Skeletal muscle tissue (tissue), 4 donors: ENCODE data around the gene MANEAL. TPM values are rescaled to one million over a fixed set of nuclear protein-coding genes. Genes with fewer than 3 reads are reported as not detected.

Source experiments
- H3K27ac ChIP-seq: one replicate; pipeline ENCODE4 v1.7.0; 2013; ENCODE audit warnings: mild to moderate bottlenecking, low read depth, low read length, inconsistent platforms
- H3K27me3 ChIP-seq, 3 donors: one replicate each; pipeline ENCODE4 v1.7.0; 2013; ENCODE audit warnings: low read length in 3 of 3; ENCODE audit not compliant: control insufficient read depth in 3 of 3, insufficient read depth in 3 of 3
- H3K36me3 ChIP-seq, 3 donors: one replicate each; pipeline ENCODE4 v1.7.0; 2013; ENCODE audit warnings: low read length in 3 of 3; ENCODE audit not compliant: control insufficient read depth in 3 of 3, insufficient read depth in 3 of 3
- H3K4me1 ChIP-seq, 3 donors: one replicate each; pipeline ENCODE4 v1.7.0; 2013; ENCODE audit warnings: low read length in 3 of 3, mild to moderate bottlenecking in 3 of 3; ENCODE audit not compliant: control insufficient read depth in 3 of 3, insufficient read depth in 3 of 3
- H3K4me3 ChIP-seq, 3 donors: one replicate each; pipeline ENCODE4 v1.7.0; 2013; ENCODE audit warnings: low read length in 3 of 3
- H3K9ac ChIP-seq, 3 donors: one replicate each; pipeline ENCODE4 v1.7.0; 2013; ENCODE audit warnings: low read length in 3 of 3, mild to moderate bottlenecking in 3 of 3, moderate library complexity in 2 of 3, low read depth in 1 of 3
- H3K9me3 ChIP-seq, 3 donors: one replicate each; pipeline ENCODE4 v1.7.0; 2013; ENCODE audit warnings: low read length in 3 of 3; ENCODE audit not compliant: control insufficient read depth in 3 of 3
- total RNA-seq: library from RNA; depleted of rRNA; stranded (reverse); fragments of >200 nt; gene quantifications from one replicate; pipeline ENCODE4 v1.2.3, GENCODE V29; 2014
- donor health status: Osteomylitis.

Gene MANEAL
- 2.1 TPM for total RNA-seq

DNA sequence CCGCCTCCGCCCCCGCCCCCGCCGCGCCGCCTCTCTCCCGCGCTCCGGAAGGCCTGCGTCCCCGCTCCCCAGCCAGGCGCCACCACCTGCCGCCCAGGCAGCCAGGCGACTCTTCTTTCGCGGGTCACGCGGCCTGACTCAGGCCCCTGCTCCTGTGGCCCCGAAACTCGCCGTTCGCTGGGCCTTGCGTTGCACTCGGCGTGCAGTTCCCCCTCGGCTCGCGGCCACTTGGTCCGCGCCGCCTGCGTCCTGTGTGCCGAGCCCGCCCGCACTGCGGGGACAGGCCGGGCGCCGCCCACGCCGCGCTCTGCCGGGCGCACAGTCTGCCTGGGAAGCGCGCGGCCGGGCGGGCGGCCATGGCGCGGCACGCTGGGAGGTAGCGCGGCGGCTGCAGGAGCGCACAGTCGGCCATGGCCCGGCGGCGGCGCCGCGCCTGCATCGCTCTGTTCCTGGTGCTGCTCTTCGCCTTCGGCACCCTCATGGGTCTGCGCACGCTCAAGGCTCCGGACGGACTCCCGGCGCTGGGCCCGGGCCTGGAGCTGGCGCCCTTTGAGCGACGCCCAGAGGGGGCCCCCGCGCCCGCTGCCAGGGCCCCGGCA lies at the start of gene MANEAL:
Gene MANEAL, plus strand, starts transcription at position 75 of the 599 bp plus-strand sequence. Its CDS starts 336 bp downstream, at position 411.
- H3K4me1 ChIP-seq: peaks cover 8 to 13% (median 10%) of the 10 kb centered on the region in 3 donors
- peaks cover 0 to 6% (median 0%) of the 10 kb centered on the region in 3 donors for H3K27me3 ChIP-seq
- peak within 1 kb of the TSS in 1 of 3 donors; percentile 69 for H3K9ac ChIP-seq
- peak within 1 kb of the TSS; percentile 43 to 75 (median 73) for H3K4me3 ChIP-seq
- peaks cover 0 to 2% (median 0%) of the 10 kb centered on the region in 3 donors for H3K36me3 ChIP-seq
- H3K27ac ChIP-seq: no peak within 1 kb of the TSS
- no peaks in the 10 kb centered on the region for H3K9me3 ChIP-seq

DNA sequence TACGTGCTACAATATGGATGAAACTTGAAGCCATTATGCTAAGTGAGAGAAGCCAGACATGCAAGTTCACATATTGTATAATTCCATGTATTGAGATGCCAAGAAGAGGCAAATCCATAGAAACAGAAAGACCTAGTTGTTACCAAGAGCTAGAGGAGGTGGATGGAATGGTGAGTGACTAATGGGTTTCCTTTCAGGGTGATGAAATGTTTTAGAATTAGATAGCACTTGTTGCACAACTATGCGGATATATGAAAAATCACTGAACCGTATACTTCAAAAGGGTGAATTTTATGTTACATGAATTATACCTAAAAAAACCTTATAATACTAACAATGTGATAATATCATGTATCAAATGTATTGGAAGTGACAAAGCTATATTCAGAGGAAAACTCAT lies 46.8 kb upstream of the MANEAL start:
- no peaks in the 10 kb centered on the region for H3K36me3 ChIP-seq
- peaks cover 0 to 6% (median 0%) of the 10 kb centered on the region in 3 donors for H3K9me3 ChIP-seq
- no peak overlapping the region for H3K4me3 ChIP-seq
- H3K9ac ChIP-seq: no peak overlapping the region
- H3K4me1 ChIP-seq: no peaks in the 10 kb centered on the region
- H3K27ac ChIP-seq: no peak overlapping the region
- H3K27me3 ChIP-seq: peaks cover 1 to 9% (median 9%) of the 10 kb centered on the region in 3 donors

DNA sequence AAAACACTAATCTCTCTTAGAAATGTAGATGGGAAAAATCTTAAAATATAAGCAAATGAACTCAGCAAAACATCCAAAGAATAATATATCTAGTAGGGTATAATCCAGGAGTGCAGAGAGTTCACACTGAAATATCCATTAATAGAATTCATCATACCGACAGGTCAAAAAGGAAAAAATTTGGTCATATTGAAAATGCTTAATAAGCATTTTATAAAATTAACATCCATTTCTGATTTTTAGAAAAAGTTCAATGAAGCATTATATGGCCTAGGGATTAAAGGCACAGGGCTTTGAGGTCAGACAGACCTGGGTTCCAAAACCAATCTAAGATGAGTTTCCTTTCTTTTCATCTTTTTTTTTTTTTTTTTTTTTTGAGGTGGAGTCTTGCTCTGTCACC lies 45.1 kb upstream of the MANEAL start:
- no peaks in the 10 kb centered on the region for H3K36me3 ChIP-seq
- H3K9ac ChIP-seq: no peak overlapping the region
- H3K4me3 ChIP-seq: no peak overlapping the region
- H3K27me3 ChIP-seq: peaks cover 13 to 18% (median 18%) of the 10 kb centered on the region in 3 donors
- H3K9me3 ChIP-seq: peaks cover 0 to 6% (median 0%) of the 10 kb centered on the region in 3 donors
- no peaks in the 10 kb centered on the region for H3K4me1 ChIP-seq
- no peak overlapping the region for H3K27ac ChIP-seq

DNA sequence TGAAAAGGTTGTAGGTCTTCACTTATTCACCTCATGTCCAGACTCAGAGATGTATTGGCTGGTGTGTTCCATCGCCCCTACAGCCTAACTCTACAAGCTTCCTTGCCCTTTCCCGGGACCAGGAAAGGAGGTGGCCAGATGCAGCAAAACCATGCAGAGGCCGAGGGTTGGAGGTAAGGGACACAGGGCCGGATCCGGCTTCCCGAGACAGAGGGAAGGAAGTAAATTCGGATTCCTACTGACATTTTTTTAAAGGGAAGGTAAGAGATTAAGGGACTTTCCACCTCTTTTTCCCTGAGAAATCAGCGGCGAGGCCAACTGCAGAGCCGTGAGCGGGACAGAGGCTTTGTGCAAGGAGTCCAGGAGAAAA lies 41.4 kb upstream of the MANEAL start:
- Histone ChIP-seq H3K9ac (no peak overlapping the region), H3K27me3 (peaks cover 27 to 49% (median 37%) of the 10 kb centered on the region in 3 donors)

GRCh38 chr1:37752583-37753471 lies 40.8 kb upstream of the MANEAL start:
- H3K4me1 ChIP-seq: no peaks in the 10 kb centered on the region
- no peak overlapping the region for H3K27ac ChIP-seq
- H3K27me3 ChIP-seq: peaks cover 27 to 49% (median 37%) of the 10 kb centered on the region in 3 donors
- no peak overlapping the region for H3K9ac ChIP-seq
- no peaks in the 10 kb centered on the region for H3K36me3 ChIP-seq
- no peak overlapping the region for H3K4me3 ChIP-seq
- no peaks in the 10 kb centered on the region for H3K9me3 ChIP-seq

More for the DNA sequence above, 41.4 kb upstream of the MANEAL start:
- no peaks in the 10 kb centered on the region for H3K36me3 ChIP-seq
- no peaks in the 10 kb centered on the region for H3K9me3 ChIP-seq
- H3K27ac ChIP-seq: no peak overlapping the region
- no peaks in the 10 kb centered on the region for H3K4me1 ChIP-seq
- no peak overlapping the region for H3K4me3 ChIP-seq

DNA sequence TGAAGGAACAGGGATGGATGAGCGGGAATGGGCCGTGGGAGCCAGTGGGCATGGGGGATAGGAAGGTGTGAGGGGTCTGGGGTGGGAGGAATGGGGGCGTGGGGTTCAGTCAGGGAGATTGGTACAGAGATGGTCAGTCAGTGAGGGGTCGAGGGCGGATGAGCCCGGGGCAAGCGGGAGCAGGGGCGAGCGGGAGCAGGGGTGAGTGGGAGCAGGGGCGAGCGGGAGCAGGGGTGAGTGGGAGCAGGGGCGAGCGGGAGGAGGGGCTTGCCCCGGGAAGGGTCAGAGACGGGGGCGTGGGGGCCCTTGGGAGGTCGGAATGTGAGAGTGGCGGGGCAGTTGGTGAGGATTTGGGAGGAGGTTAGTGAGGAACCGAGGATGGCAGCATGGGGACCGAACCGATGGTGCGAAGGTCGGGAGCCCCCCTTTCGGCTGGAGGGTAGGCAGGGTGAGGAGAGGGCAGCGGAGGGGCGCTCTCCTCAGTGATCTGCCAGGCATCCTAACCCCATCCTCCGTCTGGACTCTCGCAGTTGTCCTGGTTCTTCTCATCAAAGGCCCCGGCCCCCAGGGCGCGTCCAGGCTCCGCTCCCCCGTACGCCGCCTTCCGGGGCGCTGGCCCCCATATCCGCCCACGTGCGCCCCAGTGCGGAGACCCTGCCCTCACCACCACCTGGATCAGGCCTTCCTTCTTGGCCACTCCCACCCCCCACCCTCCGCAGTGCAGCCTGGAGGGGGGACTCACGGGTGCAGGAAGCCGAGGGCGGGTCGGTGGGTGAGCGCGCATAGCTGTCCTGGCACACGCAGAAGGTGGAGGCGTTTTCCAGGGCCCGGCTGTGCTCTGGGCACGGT lies 40.0 kb upstream of the MANEAL start:
- no peaks in the 10 kb centered on the region for H3K4me1 ChIP-seq
- H3K27ac ChIP-seq: no peak overlapping the region
- peaks cover 31 to 49% (median 42%) of the 10 kb centered on the region in 3 donors for H3K27me3 ChIP-seq
- no peak overlapping the region for H3K4me3 ChIP-seq
- no peaks in the 10 kb centered on the region for H3K36me3 ChIP-seq
- no peaks in the 10 kb centered on the region for H3K9me3 ChIP-seq
- no peak overlapping the region for H3K9ac ChIP-seq

DNA sequence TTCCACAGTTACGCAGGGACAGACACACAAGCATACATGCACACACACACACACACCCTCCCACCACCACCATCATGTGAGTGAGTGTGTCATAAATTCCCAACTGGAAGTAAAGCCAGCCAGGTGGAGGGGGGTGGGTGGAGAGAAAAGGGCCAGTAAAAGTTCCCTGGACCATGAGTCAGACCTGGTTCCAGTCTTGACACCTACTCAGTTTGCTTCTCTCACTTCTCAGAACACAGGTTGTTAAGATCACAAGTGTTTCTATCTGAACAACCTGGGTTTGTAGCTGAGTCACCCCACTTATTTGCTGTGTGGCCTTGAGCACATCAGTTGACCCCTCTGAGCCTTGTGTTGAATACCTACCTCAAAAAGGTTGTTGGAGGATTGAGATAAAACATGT lies 38.4 kb upstream of the MANEAL start:
- no peak overlapping the region for H3K9ac ChIP-seq
- no peak overlapping the region for H3K4me3 ChIP-seq
- H3K9me3 ChIP-seq: no peaks in the 10 kb centered on the region
- no peaks in the 10 kb centered on the region for H3K36me3 ChIP-seq
- peaks cover 43 to 56% (median 55%) of the 10 kb centered on the region in 3 donors for H3K27me3 ChIP-seq
- H3K27ac ChIP-seq: no peak overlapping the region
- H3K4me1 ChIP-seq: no peaks in the 10 kb centered on the region

- Histone ChIP-seq H3K9me3 (no peaks in the 10 kb centered on the region), H3K36me3 (no peaks in the 10 kb centered on the region), H3K27me3 (peaks cover 47 to 54% (median 54%) of the 10 kb centered on the region in 3 donors), H3K4me3 (no peak overlapping the region), H3K27ac (no peak overlapping the region), H3K9ac (no peak overlapping the region), H3K4me1 (no peaks in the 10 kb centered on the region)
Measured at GRCh38 chr1:37755951-37756560, 37.6 kb upstream of the MANEAL start.

GRCh38 chr1:37759451-37759850 lies 34.2 kb upstream of the MANEAL start:
- peaks cover 58 to 72% (median 65%) of the 10 kb centered on the region in 3 donors for H3K27me3 ChIP-seq
- H3K36me3 ChIP-seq: no peaks in the 10 kb centered on the region
- no peak overlapping the region for H3K27ac ChIP-seq
- no peak overlapping the region for H3K4me3 ChIP-seq
- H3K4me1 ChIP-seq: no peaks in the 10 kb centered on the region
- no peaks in the 10 kb centered on the region for H3K9me3 ChIP-seq
- H3K9ac ChIP-seq: no peak overlapping the region
